ENCODE measurements around the gene C14orf180.
"Not testable (repeated sequence)": the region's sequence is repeated elsewhere in the genome, so short reads cannot be mapped to it uniquely, and the experiment has no call there.

C14orf180 gene

GRCh38 chr14:104579939-104580338 is 375 bp downstream of the C14orf180 start:
- not testable (repeated sequence) for DNase-seq

- DNase-seq: no peak
Measured at GRCh38 chr14:104580961-104581360, 1.4 kb downstream of the C14orf180 start.

GRCh38 chr14:104581521-104581920 is 2.0 kb downstream of the C14orf180 start:
- no peak for DNase-seq

DNA sequence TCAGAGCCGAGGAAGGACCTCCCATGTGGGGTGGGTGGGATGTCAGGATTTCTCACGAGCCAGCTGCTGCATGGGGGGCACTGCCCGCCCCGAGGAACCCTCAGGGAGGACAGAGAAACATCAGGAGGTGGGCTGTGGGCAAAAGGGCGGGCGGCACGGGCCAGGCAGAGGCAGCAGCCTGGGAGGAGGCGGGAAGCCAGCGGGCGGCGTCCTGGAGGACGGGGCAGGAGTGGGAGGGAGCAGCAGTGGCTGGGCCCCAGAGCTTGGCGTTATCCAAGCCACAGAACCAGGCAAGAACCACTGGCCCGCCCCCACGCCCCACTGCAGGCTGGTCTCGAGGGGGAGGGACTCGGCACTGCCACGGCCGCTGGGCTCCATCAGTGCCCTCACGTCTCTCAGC is 2.4 kb downstream of the C14orf180 start:
- no peak for DNase-seq

DNA sequence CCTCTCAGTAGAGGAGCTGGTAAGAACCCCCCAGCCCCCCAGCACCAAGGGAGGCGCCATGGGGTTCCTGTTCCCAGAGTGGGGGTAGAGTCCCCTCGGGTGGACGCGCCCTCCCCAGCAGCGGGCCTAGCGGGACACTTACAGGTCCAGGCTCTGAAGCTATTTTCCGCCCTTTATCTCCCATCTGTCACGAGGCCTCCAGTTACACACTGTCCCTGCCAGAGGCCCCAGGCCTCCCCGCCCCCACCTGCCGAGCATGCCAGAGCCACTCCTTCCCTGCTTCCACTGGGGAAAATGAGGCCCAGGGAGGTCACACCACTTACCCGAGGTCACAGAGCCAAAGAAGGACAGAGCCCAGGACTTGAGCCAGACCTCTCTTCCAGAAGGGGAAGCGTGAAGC is 3.1 kb downstream of the C14orf180 start:
- no peak for DNase-seq

DNA sequence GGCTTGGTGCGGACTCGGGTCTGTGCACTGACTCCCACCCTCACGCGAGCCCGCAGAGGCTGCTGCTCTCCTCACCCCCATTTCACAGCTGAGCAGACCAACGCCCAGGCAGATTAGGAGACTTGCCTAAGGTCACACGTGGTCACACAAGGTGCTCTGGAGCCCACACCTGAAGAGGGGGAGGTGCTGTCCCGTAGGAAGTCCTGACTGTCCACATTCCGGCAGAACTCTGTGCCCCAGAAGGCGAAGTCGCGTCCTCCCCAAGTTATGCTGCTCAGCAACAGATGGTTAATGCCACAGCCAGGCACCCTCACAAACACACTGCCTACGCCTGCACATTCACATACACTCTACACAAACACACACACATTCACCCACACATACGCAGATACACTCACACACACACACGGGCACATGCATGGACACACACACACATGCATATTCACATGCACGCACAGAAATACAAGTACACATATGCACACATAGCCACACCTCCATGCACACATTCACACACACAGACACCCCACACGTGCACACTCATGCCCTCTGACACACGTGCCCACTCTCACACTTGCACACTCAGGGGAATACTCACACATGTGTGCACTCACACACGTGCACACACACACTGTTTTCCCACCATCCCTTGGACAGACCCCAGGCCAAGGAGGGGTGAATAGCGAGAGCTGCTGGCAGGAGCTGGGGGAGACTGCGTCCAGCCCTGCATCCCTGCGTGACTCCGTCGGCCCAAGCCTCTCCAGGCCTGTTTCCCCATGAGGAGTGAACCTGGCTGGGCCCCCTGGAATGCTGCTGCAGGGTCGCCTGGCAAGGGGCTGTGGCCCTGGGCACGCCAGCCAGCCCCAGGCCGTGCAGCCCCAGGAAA is 4.1 kb downstream of the C14orf180 start:
- DNase-seq: no peak

GRCh38 chr14:104584557-104584956 is 5.0 kb downstream of the C14orf180 start:
- no peak for DNase-seq

GRCh38 chr14:104585966-104586697 is 6.6 kb downstream of the C14orf180 start:
- DNase-seq: no peak

DNA sequence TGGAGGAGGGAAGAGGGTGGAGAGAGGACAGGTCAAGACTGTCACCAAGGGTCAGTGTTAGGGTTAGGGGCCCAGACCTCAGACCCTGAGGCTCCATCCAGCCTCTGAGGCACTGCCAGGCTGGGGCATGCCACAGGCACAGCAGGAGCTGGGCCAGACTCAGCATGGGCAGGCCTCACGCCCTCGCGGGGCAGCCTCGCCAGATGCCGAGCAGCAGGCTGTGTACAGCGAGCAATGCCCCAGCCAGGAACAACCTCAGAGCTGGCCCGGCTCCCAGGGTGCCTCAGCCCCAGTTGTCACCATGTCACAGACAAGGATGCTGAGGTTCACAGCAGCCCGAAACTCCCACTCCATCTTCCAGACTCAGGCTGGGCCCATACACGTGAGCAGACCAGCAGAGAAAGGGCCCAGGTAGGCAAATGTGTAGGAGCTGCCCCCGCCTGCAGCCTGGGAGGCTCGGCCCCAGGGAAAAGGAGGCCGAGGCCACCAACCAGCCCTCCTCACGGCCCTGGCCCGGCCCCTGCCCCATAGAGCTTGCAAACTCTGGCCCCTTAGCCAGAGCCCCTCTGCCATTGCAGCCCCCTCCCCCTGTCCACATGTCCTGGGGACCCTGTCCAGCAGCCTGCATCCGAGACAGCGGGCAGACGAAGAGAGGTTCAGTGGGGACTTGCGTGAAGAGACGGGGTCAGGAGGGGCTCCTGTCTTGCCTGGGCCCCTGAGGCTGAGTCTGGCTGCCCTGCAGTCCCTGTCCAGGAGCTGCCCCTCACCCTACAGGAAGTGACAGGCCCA is 7.5 kb downstream of the C14orf180 start:
- DNase-seq: no peak

GRCh38 chr14:104587641-104588040 is 8.1 kb downstream of the C14orf180 start:
- no peak for DNase-seq

- no peak for DNase-seq
Measured at GRCh38 chr14:104588066-104588857, 8.7 kb downstream of the C14orf180 start.

DNA sequence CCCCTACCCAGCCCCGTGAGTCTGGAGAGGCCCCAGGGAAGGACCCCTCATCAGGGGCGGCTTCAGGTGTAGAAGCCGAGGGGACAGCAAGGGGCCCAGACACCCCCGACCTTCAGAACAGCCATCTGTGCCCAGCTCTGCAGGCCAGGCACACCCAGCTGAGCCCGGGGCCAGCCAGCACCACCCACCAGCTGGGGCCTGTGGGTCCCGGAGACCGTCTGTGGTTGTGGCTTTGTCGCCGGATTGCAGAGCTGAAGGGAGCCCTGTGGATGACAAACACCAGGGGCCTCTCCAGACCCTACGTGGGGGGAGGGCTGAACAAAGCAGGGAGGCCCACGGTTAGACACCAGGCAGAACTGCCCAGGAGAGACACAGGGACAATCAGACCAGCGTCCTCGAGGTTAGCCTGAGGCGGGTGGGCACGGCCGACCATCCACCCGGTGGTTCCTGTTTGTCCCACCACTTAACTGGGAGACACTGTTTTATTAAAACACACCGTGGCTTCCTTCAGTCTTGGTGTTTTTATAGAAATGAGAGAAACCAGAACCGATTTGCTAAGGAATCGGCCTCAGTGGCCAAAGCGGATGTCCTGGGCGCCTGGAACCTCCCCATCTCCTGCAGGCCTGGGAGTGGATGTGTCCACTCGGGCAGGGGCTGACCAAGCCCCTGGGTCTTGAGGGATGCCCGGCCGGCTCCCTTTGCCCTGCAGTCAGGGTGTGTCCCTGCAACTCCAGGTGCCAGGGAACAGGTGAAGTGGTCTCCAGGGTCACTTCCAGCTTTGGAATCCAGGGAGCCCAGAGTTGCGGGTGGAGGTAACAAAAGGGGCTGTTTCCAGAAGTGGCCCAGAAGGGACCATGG is 10.0 kb downstream of the C14orf180 start:
- no peak for DNase-seq

- DNase-seq: no peak
Measured at GRCh38 chr14:104590240-104590965, 10.8 kb downstream of the C14orf180 start.

- DNase-seq: no peak
Measured at GRCh38 chr14:104591031-104591430, 11.5 kb downstream of the C14orf180 start.

- DNase-seq: no peak
Measured at GRCh38 chr14:104591506-104592291, 12.1 kb downstream of the C14orf180 start.

DNA sequence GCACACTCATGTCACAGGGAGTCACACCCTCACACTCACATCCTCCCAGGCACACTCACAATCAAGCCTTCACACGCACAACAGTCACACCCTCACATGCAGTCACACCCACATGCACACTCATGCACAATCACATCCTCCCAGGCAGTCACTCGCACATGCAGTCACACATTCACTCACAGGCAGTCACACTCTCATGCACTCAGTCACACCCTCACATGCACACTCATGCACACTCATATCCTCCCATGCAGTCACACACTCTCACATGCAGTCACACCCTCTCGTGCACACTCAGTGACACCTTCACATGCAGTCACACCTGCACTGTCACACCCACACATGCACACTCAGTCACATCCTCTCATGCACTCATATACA is 12.7 kb downstream of the C14orf180 start:
- DNase-seq: no peak

DNA sequence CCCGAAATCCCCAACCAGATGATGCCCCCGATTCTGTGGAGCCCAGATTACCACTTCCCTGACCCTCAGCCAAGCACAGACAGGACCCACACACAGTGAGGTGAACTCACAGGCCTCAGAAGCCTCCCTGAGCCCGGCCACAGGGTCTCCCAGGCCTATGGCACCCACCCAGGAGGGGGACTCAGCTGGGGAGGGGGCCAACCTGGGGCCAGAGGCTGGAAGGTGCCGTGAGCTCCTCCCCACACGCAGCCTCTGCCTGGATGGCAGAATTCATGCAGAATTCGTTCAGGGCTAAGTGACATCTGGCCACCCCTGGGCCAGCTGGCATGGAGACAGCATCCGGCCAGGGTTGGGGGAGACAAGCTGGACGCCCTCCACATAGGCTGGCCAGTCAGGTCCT is 13.2 kb downstream of the C14orf180 start:
- no peak for DNase-seq

- DNase-seq: no peak
Measured at GRCh38 chr14:104593241-104593701, 13.7 kb downstream of the C14orf180 start.

- DNase-seq: no peak
Measured at GRCh38 chr14:104593710-104594136, 14.2 kb downstream of the C14orf180 start.
